GM23338 (cell line): Measurements from ENCODE around the gene ARHGAP9. TPM values are rescaled to one million over a fixed set of nuclear protein-coding genes. Genes with fewer than 3 reads are reported as not detected.

ENCODE experiments used
- ATAC-seq: fragments of 200-7000 bp; cut with Tn5 transposase; 3 replicates; pipeline ENCODE4 v1.9.1; 2020
- DNase-seq: peaks from one replicate; pipeline ENCODE4 v3.0.0-alpha.2; 2015; ENCODE audit warnings: low spot score
- H2AFZ ChIP-seq: fragments of 200-600 bp; sonication (generic); 2 replicates; pipeline ENCODE4 v1.8.0; 2016; ENCODE audit warnings: antibody characterized with exemption, mild to moderate bottlenecking, moderate library complexity
- H3F3A ChIP-seq: fragments of 200-600 bp; sonication (generic); replicated peaks from 2 replicates; pipeline ENCODE4 v1.8.0; 2017; ENCODE audit warnings: antibody characterized with exemption, mixed run types, low read depth
- H3K27ac ChIP-seq: fragments of 200-600 bp; sonication (generic); 2 replicates; pipeline ENCODE4 v1.6.1; 2016; ENCODE audit warnings: low read depth
- H3K27me3 ChIP-seq: fragments of 200-600 bp; sonication (generic); 2 replicates; pipeline ENCODE4 v1.8.0; 2016; ENCODE audit warnings: mild to moderate bottlenecking, mixed run types, moderate library complexity; ENCODE audit not compliant: insufficient read depth
- H3K36me3 ChIP-seq: fragments of 200-600 bp; sonication (generic); 2 replicates; pipeline ENCODE4 v1.8.0; 2016; ENCODE audit warnings: mild to moderate bottlenecking; ENCODE audit not compliant: insufficient read depth
- H3K4me1 ChIP-seq: fragments of 200-600 bp; sonication (generic); 2 replicates; pipeline ENCODE4 v1.8.0; 2016; ENCODE audit warnings: mild to moderate bottlenecking, moderate library complexity; ENCODE audit not compliant: insufficient read depth
- H3K4me2 ChIP-seq: fragments of 200-600 bp; sonication (generic); 2 replicates; pipeline ENCODE4 v1.7.1; 2017; ENCODE audit warnings: mixed run types
- H3K4me3 ChIP-seq: fragments of 200-600 bp; sonication (generic); 2 replicates; pipeline ENCODE4 v1.6.1; 2016; ENCODE audit warnings: mixed run types
- H3K79me2 ChIP-seq: fragments of 200-600 bp; sonication (generic); replicated peaks from 2 replicates; pipeline ENCODE4 v1.8.0; 2017; ENCODE audit warnings: mild to moderate bottlenecking; ENCODE audit not compliant: insufficient read depth
- H3K9me2 ChIP-seq: fragments of 200-600 bp; sonication (generic); 2 replicates; pipeline ENCODE4 v1.8.0; 2017; ENCODE audit not compliant: insufficient read depth
- H4K20me1 ChIP-seq: fragments of 200-600 bp; sonication (generic); replicated peaks from 2 replicates; pipeline ENCODE4 v1.8.0; 2017; ENCODE audit warnings: mild to moderate bottlenecking; ENCODE audit not compliant: insufficient read depth
- H3K27ac Mint-ChIP-seq: 2 replicates; pipeline ENCODE4 v1.8.0; 2020; ENCODE audit warnings: inconsistent platforms, mild to moderate bottlenecking, moderate library complexity, mixed read lengths
- H3K27me3 Mint-ChIP-seq: 3 replicates; pipeline ENCODE4 v1.8.0; 2022; ENCODE audit warnings: low read depth, mild to moderate bottlenecking, moderate library complexity, mixed read lengths, inconsistent platforms; ENCODE audit not compliant: insufficient read depth, poor library complexity
- H3K36me3 Mint-ChIP-seq: 3 replicates; pipeline ENCODE4 v1.8.0; 2021; ENCODE audit warnings: low read depth, mild to moderate bottlenecking, inconsistent platforms, moderate library complexity, mixed read lengths
- H3K4me1 Mint-ChIP-seq: 3 replicates; pipeline ENCODE4 v1.8.0; 2020; ENCODE audit warnings: mild to moderate bottlenecking, inconsistent platforms, mixed read lengths
- H3K4me3 Mint-ChIP-seq: 3 replicates; pipeline ENCODE4 v1.8.0; 2021; ENCODE audit warnings: moderate library complexity, mild to moderate bottlenecking, inconsistent platforms, mixed read lengths
- H3K9me3 Mint-ChIP-seq: 3 replicates; pipeline ENCODE4 v1.8.0; 2020; ENCODE audit warnings: moderate library complexity, mild to moderate bottlenecking, inconsistent platforms, mixed read lengths
- EZH2 ChIP-seq: fragments of 200-600 bp; sonication (generic); IDR thresholded peaks from one replicate; pipeline ENCODE4 v1.8.0; 2017; ENCODE audit warnings: antibody characterized with exemption, mild to moderate bottlenecking, low read depth; ENCODE audit not compliant: unreplicated experiment
- EZH2phosphoT487 ChIP-seq: fragments of 200-600 bp; sonication (generic); IDR thresholded peaks from one replicate; pipeline ENCODE4 v1.8.1; 2018; ENCODE audit warnings: antibody characterized with exemption; ENCODE audit not compliant: unreplicated experiment
- POLR2AphosphoS5 ChIP-seq: IDR thresholded peaks from 2 replicates; pipeline ENCODE4 v1.6.1; 2016; ENCODE audit warnings: antibody characterized with exemption, low read depth
- polyA plus RNA-seq: library from polyadenylated mRNA; unstranded; fragments of >200 nt; fragmentation: Nextera tagmentation; extraction: Ambion mirVana; gene quantifications from 2 replicates; pipeline ENCODE4 v1.2.1, GENCODE V29; 2016
- total RNA-seq: library from RNA; depleted of rRNA; stranded (reverse); fragments of >200 nt; shearing (Covaris generic); gene quantifications from 2 replicates; pipeline ENCODE4 v1.2.3, GENCODE V29; 2014
- TF ChIP-seq, protein P1 (sequence below): fragments of 250-450 bp; sonication (Bioruptor Pico); IDR thresholded peaks from 2 replicates; pipeline ENCODE4 v1.5.0; 2020; ENCODE audit warnings: mild to moderate bottlenecking, moderate library complexity
- TF ChIP-seq, protein P2 (sequence below): IDR thresholded peaks from 2 replicates; pipeline ENCODE4 v1.6.1; 2016; ENCODE audit warnings: antibody characterized with exemption
- TF ChIP-seq, protein P3 (sequence below), 2 experiments: fragments of 200-600 bp in 1 of 2; sonication (generic) in 1 of 2; conservative IDR thresholded peaks; 2 replicates each; pipeline versions ENCODE4 v1.5.1 to v1.6.1; 2016 to 2017; ENCODE audit warnings: antibody characterized with exemption in 2 of 2, low read depth in 2 of 2, mild to moderate bottlenecking in 2 of 2, moderate library complexity in 1 of 2

The ARHGAP9 gene
- total and polyA plus RNA-seq, 2 experiments from 2014 or later, result 4.5 to 7.1 TPM

DNA sequence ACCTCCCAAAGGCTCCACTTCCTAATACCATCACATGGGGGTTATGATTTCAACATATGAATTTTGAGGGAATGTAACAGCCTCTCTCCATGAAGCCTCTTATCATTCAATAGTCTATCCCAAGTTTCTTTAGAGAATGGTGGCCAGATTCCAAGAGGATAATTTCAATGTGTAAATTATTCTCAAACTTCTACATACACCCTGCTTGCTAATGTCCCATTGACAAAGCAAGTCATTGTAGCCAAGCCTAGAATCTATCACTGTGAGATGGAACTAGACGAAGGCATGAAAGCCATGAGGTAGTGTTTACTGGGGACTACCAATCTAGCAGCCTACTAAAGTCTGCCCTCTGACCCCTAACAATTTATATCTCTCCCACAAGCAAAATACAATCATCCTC lies 41.3 kb downstream of the ARHGAP9 start (continued):
- TF ChIP-seq, protein P1, sequence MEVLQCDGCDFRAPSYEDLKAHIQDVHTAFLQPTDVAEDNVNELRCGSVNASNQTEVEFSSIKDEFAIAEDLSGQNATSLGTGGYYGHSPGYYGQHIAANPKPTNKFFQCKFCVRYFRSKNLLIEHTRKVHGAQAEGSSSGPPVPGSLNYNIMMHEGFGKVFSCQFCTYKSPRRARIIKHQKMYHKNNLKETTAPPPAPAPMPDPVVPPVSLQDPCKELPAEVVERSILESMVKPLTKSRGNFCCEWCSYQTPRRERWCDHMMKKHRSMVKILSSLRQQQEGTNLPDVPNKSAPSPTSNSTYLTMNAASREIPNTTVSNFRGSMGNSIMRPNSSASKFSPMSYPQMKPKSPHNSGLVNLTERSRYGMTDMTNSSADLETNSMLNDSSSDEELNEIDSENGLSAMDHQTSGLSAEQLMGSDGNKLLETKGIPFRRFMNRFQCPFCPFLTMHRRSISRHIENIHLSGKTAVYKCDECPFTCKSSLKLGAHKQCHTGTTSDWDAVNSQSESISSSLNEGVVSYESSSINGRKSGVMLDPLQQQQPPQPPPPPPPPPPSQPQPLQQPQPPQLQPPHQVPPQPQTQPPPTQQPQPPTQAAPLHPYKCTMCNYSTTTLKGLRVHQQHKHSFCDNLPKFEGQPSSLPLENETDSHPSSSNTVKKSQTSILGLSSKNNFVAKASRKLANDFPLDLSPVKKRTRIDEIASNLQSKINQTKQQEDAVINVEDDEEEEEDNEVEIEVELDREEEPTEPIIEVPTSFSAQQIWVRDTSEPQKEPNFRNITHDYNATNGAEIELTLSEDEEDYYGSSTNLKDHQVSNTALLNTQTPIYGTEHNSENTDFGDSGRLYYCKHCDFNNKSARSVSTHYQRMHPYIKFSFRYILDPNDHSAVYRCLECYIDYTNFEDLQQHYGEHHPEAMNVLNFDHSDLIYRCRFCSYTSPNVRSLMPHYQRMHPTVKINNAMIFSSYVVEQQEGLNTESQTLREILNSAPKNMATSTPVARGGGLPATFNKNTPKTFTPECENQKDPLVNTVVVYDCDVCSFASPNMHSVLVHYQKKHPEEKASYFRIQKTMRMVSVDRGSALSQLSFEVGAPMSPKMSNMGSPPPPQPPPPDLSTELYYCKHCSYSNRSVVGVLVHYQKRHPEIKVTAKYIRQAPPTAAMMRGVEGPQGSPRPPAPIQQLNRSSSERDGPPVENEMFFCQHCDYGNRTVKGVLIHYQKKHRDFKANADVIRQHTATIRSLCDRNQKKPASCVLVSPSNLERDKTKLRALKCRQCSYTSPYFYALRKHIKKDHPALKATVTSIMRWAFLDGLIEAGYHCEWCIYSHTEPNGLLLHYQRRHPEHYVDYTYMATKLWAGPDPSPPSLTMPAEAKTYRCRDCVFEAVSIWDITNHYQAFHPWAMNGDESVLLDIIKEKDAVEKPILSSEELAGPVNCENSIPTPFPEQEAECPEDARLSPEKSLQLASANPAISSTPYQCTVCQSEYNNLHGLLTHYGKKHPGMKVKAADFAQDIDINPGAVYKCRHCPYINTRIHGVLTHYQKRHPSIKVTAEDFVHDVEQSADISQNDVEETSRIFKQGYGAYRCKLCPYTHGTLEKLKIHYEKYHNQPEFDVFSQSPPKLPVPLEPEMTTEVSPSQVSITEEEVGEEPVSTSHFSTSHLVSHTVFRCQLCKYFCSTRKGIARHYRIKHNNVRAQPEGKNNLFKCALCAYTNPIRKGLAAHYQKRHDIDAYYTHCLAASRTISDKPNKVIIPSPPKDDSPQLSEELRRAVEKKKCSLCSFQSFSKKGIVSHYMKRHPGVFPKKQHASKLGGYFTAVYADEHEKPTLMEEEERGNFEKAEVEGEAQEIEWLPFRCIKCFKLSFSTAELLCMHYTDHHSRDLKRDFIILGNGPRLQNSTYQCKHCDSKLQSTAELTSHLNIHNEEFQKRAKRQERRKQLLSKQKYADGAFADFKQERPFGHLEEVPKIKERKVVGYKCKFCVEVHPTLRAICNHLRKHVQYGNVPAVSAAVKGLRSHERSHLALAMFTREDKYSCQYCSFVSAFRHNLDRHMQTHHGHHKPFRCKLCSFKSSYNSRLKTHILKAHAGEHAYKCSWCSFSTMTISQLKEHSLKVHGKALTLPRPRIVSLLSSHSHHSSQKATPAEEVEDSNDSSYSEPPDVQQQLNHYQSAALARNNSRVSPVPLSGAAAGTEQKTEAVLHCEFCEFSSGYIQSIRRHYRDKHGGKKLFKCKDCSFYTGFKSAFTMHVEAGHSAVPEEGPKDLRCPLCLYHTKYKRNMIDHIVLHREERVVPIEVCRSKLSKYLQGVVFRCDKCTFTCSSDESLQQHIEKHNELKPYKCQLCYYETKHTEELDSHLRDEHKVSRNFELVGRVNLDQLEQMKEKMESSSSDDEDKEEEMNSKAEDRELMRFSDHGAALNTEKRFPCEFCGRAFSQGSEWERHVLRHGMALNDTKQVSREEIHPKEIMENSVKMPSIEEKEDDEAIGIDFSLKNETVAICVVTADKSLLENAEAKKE (CRISPR knock-in tag), result no peak
- no peak for TF ChIP-seq POLR2AphosphoS5

DNA sequence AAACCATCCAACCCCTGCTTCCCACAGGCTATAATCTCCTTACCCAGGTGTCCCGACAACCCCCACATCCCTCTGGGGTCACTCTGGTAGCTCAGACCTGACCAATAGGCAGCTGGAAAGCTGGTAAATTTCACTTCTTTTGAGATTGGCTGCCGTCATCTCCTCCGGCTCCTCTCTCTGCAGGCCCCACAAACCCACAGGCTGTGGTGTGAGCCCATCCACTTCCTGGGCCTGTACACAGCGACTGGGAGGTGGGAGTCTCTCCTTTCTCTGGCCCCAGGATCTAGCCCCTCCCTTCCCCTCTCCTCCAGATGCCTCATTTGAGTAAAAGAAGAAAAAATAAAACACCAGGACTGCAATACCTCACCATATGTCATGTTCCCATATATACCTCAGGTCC lies 44.4 kb downstream of the ARHGAP9 start:
- H3K4me3 ChIP-seq, result no peak overlapping the region
- no peaks in the 10 kb centered on the region for H3K9me3 Mint-ChIP-seq
- H2AFZ ChIP-seq, result peak overlapping the region; percentile 83; the same call in 1 of the 2 replicates
- no peak overlapping the region for H3K27ac ChIP-seq
- peaks cover 11% of the 10 kb centered on the region for H3F3A ChIP-seq
- H3K27me3 Mint-ChIP-seq, result peaks cover 5% of the 10 kb centered on the region
- H3K4me2 ChIP-seq, result no peak overlapping the region
- no peaks in the 10 kb centered on the region for H3K27me3 ChIP-seq
- DNase-seq (no peak), ATAC-seq (no peak)
- H3K36me3 Mint-ChIP-seq, result no peaks in the 10 kb centered on the region; the same call in 2 of the 3 replicates
- no peaks in the 10 kb centered on the region for H3K79me2 ChIP-seq
- H3K4me1 Mint-ChIP-seq, result peaks cover 9% of the 10 kb centered on the region; the same call in 2 of the 3 replicates
- H3K4me3 Mint-ChIP-seq, result no peak overlapping the region; the same call in 2 of the 3 replicates
- H3K27ac Mint-ChIP-seq, result peak overlapping the region; percentile 56; the same call in 1 of the 2 replicates
- H3K36me3 ChIP-seq, result no peaks in the 10 kb centered on the region
- no peaks in the 10 kb centered on the region for H4K20me1 ChIP-seq
- H3K9me2 ChIP-seq, result no peaks in the 10 kb centered on the region
- H3K4me1 ChIP-seq, result peaks cover 6% of the 10 kb centered on the region; the same call in 1 of the 2 replicates
- TF ChIP-seq EZH2phosphoT487 (no peak), EZH2 (no peak), POLR2AphosphoS5 (no peak)
- TF ChIP-seq, protein P2, sequence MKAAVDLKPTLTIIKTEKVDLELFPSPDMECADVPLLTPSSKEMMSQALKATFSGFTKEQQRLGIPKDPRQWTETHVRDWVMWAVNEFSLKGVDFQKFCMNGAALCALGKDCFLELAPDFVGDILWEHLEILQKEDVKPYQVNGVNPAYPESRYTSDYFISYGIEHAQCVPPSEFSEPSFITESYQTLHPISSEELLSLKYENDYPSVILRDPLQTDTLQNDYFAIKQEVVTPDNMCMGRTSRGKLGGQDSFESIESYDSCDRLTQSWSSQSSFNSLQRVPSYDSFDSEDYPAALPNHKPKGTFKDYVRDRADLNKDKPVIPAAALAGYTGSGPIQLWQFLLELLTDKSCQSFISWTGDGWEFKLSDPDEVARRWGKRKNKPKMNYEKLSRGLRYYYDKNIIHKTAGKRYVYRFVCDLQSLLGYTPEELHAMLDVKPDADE, result no peak
- TF ChIP-seq, protein P3, sequence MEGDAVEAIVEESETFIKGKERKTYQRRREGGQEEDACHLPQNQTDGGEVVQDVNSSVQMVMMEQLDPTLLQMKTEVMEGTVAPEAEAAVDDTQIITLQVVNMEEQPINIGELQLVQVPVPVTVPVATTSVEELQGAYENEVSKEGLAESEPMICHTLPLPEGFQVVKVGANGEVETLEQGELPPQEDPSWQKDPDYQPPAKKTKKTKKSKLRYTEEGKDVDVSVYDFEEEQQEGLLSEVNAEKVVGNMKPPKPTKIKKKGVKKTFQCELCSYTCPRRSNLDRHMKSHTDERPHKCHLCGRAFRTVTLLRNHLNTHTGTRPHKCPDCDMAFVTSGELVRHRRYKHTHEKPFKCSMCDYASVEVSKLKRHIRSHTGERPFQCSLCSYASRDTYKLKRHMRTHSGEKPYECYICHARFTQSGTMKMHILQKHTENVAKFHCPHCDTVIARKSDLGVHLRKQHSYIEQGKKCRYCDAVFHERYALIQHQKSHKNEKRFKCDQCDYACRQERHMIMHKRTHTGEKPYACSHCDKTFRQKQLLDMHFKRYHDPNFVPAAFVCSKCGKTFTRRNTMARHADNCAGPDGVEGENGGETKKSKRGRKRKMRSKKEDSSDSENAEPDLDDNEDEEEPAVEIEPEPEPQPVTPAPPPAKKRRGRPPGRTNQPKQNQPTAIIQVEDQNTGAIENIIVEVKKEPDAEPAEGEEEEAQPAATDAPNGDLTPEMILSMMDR (conservative IDR thresholded peaks at IDR 0.05; ENCODE audit: low read depth in 2 of 2), result no peak
- TF ChIP-seq, protein P1 (CRISPR knock-in tag), result no peak
